ENCODE data around the gene PDE4B.
A peak's percentile ranks its signal among the peaks of the same experiment; 100 is the strongest.

The PDE4B gene

GRCh38 chr1:65825741-65826140 lies 33.0 kb downstream of the PDE4B start:
- no peak overlapping the region for H3K4me3 ChIP-seq (ENCODE audit: low read length)
- peak; percentile 79 for DNase-seq (ENCODE audit: low read depth)
- no peak for TF ChIP-seq CTCF (conservative IDR thresholded peaks at IDR 0.05; ENCODE audit: low read length)

- no peak overlapping the region for H3K4me3 ChIP-seq (ENCODE audit: low read length)
- no peak for DNase-seq (ENCODE audit: low read depth)
- no peak for TF ChIP-seq CTCF (conservative IDR thresholded peaks at IDR 0.05; ENCODE audit: low read length)
Measured at GRCh38 chr1:65826782-65827181, 34.1 kb downstream of the PDE4B start.

- peak; percentile 26 for DNase-seq (ENCODE audit: low read depth)
- H3K4me3 ChIP-seq (ENCODE audit: low read length): no peak overlapping the region
- TF ChIP-seq CTCF (conservative IDR thresholded peaks at IDR 0.05; ENCODE audit: low read length): no peak
Measured at GRCh38 chr1:65827346-65827745, 34.7 kb downstream of the PDE4B start.

- no peak overlapping the region for H3K4me3 ChIP-seq (ENCODE audit: low read length)
- no peak for DNase-seq (ENCODE audit: low read depth)
- no peak for TF ChIP-seq CTCF (conservative IDR thresholded peaks at IDR 0.05; ENCODE audit: low read length)
Measured at GRCh38 chr1:65830306-65830705, 37.6 kb downstream of the PDE4B start.

- no peak for TF ChIP-seq CTCF (conservative IDR thresholded peaks at IDR 0.05; ENCODE audit: low read length)
- DNase-seq (ENCODE audit: low read depth): peak; percentile 74
- H3K4me3 ChIP-seq (ENCODE audit: low read length): no peak overlapping the region
Measured at GRCh38 chr1:65832296-65832695, 39.6 kb downstream of the PDE4B start.

GRCh38 chr1:65836686-65837085 lies 44.0 kb downstream of the PDE4B start:
- no peak overlapping the region for H3K4me3 ChIP-seq (ENCODE audit: low read length)
- DNase-seq (ENCODE audit: low read depth): no peak
- TF ChIP-seq CTCF (conservative IDR thresholded peaks at IDR 0.05; ENCODE audit: low read length): no peak

GRCh38 chr1:65840683-65841082 lies 48.0 kb downstream of the PDE4B start:
- DNase-seq (ENCODE audit: low read depth): no peak
- TF ChIP-seq CTCF (conservative IDR thresholded peaks at IDR 0.05; ENCODE audit: low read length): no peak
- no peak overlapping the region for H3K4me3 ChIP-seq (ENCODE audit: low read length)
